Psoas muscle (tissue), 8 donors: Measurements from ENCODE around the gene CMTM5. TPM values are rescaled to one million over a fixed set of nuclear protein-coding genes. Genes with fewer than 3 reads are reported as not detected.

Experiments
- ATAC-seq, 4 donors: fragments of 200-7000 bp; cut with Tn5 transposase; one replicate each; pipeline ENCODE4 v1.9.1; 2020; ENCODE audit warnings: moderate library complexity in 3 of 4, mild to moderate bottlenecking in 2 of 4
- DNase-seq, 2 donors: peaks; one replicate each; pipeline ENCODE4 v3.0.0-alpha.2; 2020
- H3K27ac ChIP-seq: fragments of 200-600 bp; one replicate; pipeline ENCODE4 v1.8.0; 2022
- H3K27me3 ChIP-seq, 3 donors: fragments of 200-600 bp in 1 of 3; one replicate each; pipeline versions ENCODE4 v1.6.1 to v1.8.0; 2013 to 2022; ENCODE audit warnings: low read length in 2 of 3, mild to moderate bottlenecking in 2 of 3, moderate library complexity in 1 of 3; ENCODE audit not compliant: insufficient read depth in 3 of 3
- H3K36me3 ChIP-seq, 2 donors: fragments of 200-600 bp in 1 of 2; one replicate each; pipeline versions ENCODE4 v1.6.1 to v1.8.0; 2013 to 2022; ENCODE audit warnings: low read depth in 1 of 2, mild to moderate bottlenecking in 1 of 2, moderate library complexity in 1 of 2; ENCODE audit not compliant: insufficient read depth in 1 of 2
- H3K4me1 ChIP-seq: fragments of 200-600 bp; one replicate; pipeline ENCODE4 v1.8.0; 2022
- H3K4me3 ChIP-seq: fragments of 200-600 bp; one replicate; pipeline ENCODE4 v1.8.0; 2022; ENCODE audit warnings: mild to moderate bottlenecking
- H3K9me3 ChIP-seq: fragments of 200-600 bp; one replicate; pipeline ENCODE4 v1.8.0; 2022
- WGBS, 3 donors: extraction: QIAGEN DNeasy Blood & Tissue Kit; methylation state at CpG; one replicate each; pipeline versions ENCODE4 v1.1.6 to v1.1.7; 2013; 5-methylcytosine and 5-hydroxymethylcytosine counted together
- intact Hi-C, 2 donors: fragments of 100-400 bp; cut with DNase I; formaldehyde crosslinking; loops; one replicate each; pipeline versions ENCODE4 v1.11.0 to v1.14.2; 2022
- polyA plus RNA-seq, 3 donors: library from polyadenylated mRNA; stranded (reverse); fragments of 200-250 nt; gene quantifications; one replicate each; pipeline ENCODE4 v1.2.3, GENCODE V29; 2013
- total RNA-seq, 4 donors: library from RNA; stranded (reverse); fragmentation: NEBNext Ultra II Directional in 2 of 4; extraction: Animal tissue kit (Norgen Biotek cat#: 25700) in 2 of 4; gene quantifications; one replicate each; pipeline versions ENCODE4 v1.2.1 to v1.2.4, GENCODE V29; 2021 to 2023
- TF ChIP-seq, protein P1 (sequence below): fragments of 200-600 bp; IDR thresholded peaks from one replicate; pipeline ENCODE4 v1.8.0; 2022; ENCODE audit warnings: antibody characterized with exemption
- donor health status: healthy with polysubstance abuse.
- donor health status: DM: no; HTN: no; CAD: no; lungs with moderate emphysema.
- donor health status: Bipolar disorder and iron deficiency.
- donor health status: healthy.
- donor health status: DM: yes; HTN: yes; CAD: no.
- donor health status: DM: no; HTN: no; CAD: no.
- donor health status: DM: no; HTN: no; CAD: no.
- donor health status: DM: yes; HTN: yes; CAD: no.

CMTM5 gene
- total and polyA plus RNA-seq, 7 donors, result 0.20 to 0.63 (median 0.32) TPM; not detected in 4

DNA sequence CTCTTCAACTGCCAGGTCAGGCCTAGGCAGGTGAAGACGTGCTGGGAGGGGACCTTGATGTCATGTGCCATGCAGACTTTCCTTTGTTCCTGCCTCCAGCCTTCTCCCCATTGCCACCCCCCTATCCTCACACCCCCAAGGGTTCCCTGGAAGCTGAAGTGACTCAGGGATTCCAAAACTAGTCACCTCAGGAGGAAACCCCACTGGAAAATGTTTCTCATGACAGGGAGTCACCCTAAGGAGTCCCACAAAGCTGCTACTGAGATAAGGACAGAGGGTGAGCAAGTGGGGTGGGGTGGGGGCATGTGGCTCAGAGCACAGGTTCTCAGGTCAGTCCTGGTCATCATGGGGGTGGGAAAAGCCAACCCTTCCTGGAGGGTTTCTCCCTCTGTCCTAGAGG, 6.6 kb upstream of the CMTM5 start:
- H3K4me3 ChIP-seq, result no peak overlapping the region
- H3K27me3 ChIP-seq, result peaks cover 0 to 14% (median 7%) of the 10 kb centered on the region in 3 donors
- H3K9me3 ChIP-seq, result no peaks in the 10 kb centered on the region
- ATAC-seq, result no peak
- H3K4me1 ChIP-seq, result no peaks in the 10 kb centered on the region
- no peak overlapping the region for H3K27ac ChIP-seq
- H3K36me3 ChIP-seq, result no peaks in the 10 kb centered on the region
- 57 to 79% (median 65%) methylated on average over 1 of the region's 1 CpG for WGBS, 3 donors
- DNase-seq, result no peak
- intact Hi-C loops, result no loop called here
- TF ChIP-seq, protein P1, sequence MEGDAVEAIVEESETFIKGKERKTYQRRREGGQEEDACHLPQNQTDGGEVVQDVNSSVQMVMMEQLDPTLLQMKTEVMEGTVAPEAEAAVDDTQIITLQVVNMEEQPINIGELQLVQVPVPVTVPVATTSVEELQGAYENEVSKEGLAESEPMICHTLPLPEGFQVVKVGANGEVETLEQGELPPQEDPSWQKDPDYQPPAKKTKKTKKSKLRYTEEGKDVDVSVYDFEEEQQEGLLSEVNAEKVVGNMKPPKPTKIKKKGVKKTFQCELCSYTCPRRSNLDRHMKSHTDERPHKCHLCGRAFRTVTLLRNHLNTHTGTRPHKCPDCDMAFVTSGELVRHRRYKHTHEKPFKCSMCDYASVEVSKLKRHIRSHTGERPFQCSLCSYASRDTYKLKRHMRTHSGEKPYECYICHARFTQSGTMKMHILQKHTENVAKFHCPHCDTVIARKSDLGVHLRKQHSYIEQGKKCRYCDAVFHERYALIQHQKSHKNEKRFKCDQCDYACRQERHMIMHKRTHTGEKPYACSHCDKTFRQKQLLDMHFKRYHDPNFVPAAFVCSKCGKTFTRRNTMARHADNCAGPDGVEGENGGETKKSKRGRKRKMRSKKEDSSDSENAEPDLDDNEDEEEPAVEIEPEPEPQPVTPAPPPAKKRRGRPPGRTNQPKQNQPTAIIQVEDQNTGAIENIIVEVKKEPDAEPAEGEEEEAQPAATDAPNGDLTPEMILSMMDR, result no peak

DNA sequence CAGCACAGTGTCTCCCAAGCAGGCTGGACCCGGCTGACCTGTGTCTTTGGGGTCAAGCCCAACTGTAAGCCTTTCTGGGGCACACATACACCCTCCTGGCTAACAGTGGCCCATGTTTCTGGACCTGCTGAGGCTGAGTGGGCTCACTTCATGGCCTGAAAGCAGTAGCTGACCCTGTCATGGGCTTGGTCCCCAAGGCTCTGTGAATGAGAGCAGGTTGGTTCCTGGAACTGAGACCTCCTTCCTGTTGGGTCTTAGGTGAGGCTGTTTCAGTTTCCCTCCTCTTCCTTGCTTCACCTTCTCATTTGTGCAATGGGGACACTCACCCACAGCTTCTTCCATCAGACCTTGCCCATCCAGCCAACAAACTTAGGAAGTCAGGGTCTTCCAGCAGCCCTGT, 5.0 kb upstream of the CMTM5 start:
- H3K27me3 ChIP-seq, result peaks cover 0 to 3% (median under 1%) of the 10 kb centered on the region in 3 donors
- no peaks in the 10 kb centered on the region for H3K4me1 ChIP-seq
- H3K36me3 ChIP-seq, result no peaks in the 10 kb centered on the region
- WGBS, 3 donors, result 73 to 84% (median 83%) methylated on average over 1 of the region's 1 CpG
- intact Hi-C loops, result no loop called here
- DNase-seq (no peak), ATAC-seq (no peak)
- H3K27ac ChIP-seq, result no peak overlapping the region
- no peaks in the 10 kb centered on the region for H3K9me3 ChIP-seq
- H3K4me3 ChIP-seq, result no peak overlapping the region
- TF ChIP-seq, protein P1, result no peak

DNA sequence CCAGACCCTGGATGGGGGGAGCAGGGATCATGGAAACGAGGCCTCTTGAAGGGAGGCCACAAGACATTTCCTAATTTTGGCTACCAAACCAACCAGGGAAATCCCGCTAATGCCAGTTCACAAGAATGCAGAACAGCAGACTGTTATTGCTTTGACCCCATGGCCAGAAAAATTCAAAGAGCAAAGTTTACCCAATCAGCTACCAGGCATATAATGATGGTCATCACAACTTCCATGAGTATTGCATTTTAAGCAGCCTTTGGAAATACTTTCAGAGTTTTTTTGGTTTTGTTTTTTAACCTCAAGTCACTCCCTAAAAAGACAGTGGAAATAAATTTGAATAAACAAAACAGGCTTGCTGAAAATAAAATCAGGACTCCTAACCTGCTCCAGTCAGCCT, 4.3 kb upstream of the CMTM5 start, which contains the start of gene IL25:
TSS of gene IL25 (plus strand) at position 301 of the 400 bp plus-strand sequence.
- intact Hi-C loops, result no loop called here
- DNase-seq (no peak), ATAC-seq (no peak)
- peaks cover 0 to 3% (median 0%) of the 10 kb centered on the region in 3 donors for H3K27me3 ChIP-seq
- H3K4me3 ChIP-seq, result no peak within 1 kb of the TSS
- 67 to 77% (median 75%) methylated on average over 2 of the region's 2 CpGs for WGBS, 3 donors
- no peaks in the 10 kb centered on the region for H3K4me1 ChIP-seq
- no peak within 1 kb of the TSS for H3K27ac ChIP-seq
- H3K9me3 ChIP-seq, result no peaks in the 10 kb centered on the region
- no peaks in the 10 kb centered on the region for H3K36me3 ChIP-seq
- TF ChIP-seq, protein P1, result no peak

DNA sequence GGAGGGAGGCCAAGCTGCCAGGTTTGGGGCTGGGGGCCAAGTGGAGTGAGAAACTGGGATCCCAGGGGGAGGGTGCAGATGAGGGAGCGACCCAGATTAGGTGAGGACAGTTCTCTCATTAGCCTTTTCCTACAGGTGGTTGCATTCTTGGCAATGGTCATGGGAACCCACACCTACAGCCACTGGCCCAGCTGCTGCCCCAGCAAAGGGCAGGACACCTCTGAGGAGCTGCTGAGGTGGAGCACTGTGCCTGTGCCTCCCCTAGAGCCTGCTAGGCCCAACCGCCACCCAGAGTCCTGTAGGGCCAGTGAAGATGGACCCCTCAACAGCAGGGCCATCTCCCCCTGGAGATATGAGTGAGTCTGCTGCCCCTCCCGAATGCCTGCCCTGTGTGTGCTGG, 3.8 kb upstream of the CMTM5 start:
- intact Hi-C loops, result no loop called here
- TF ChIP-seq, protein P1, result no peak
- ATAC-seq, result peak in 1 of 4 donors; percentile 21

More for the DNA sequence above, 3.8 kb upstream of the CMTM5 start:
- Histone ChIP-seq H3K9me3 (no peaks in the 10 kb centered on the region), H3K4me1 (no peaks in the 10 kb centered on the region), H3K36me3 (no peaks in the 10 kb centered on the region), H3K4me3 (no peak overlapping the region), H3K27ac (no peak overlapping the region), H3K27me3 (peaks cover 0 to 3% (median 0%) of the 10 kb centered on the region in 3 donors)
- WGBS, 3 donors, result 84 to 89% (median 87%) methylated on average over 3 of the region's 3 CpGs
- DNase-seq, result no peak
